GM23338 (cell line): ENCODE measurements around the gene MAD1L1.

Experiments
- CREB1 ChIP-seq: fragments of 250-450 bp; sonication (Bioruptor Pico); IDR thresholded peaks from 2 replicates; pipeline ENCODE4 v1.5.0; 2020; ENCODE audit warnings: low read depth, mild to moderate bottlenecking, moderate library complexity
- EZH2 ChIP-seq: fragments of 200-600 bp; sonication (generic); IDR thresholded peaks from one replicate; pipeline ENCODE4 v1.8.0; 2017; ENCODE audit warnings: antibody characterized with exemption, mild to moderate bottlenecking, low read depth; ENCODE audit not compliant: unreplicated experiment
- EZH2phosphoT487 ChIP-seq: fragments of 200-600 bp; sonication (generic); IDR thresholded peaks from one replicate; pipeline ENCODE4 v1.8.1; 2018; ENCODE audit warnings: antibody characterized with exemption; ENCODE audit not compliant: unreplicated experiment
- POLR2AphosphoS5 ChIP-seq: IDR thresholded peaks from 2 replicates; pipeline ENCODE4 v1.6.1; 2016; ENCODE audit warnings: antibody characterized with exemption, low read depth
- ZNF331 ChIP-seq: fragments of 250-450 bp; sonication (Bioruptor Pico); IDR thresholded peaks from 2 replicates; pipeline ENCODE4 v1.5.0; 2020; ENCODE audit warnings: low read depth, mild to moderate bottlenecking, moderate library complexity
- TF ChIP-seq, protein P1 (sequence below), 2 experiments: fragments of 200-600 bp in 1 of 2; sonication (generic) in 1 of 2; conservative IDR thresholded peaks; 2 replicates each; pipeline versions ENCODE4 v1.5.1 to v1.6.1; 2016 to 2017; ENCODE audit warnings: antibody characterized with exemption in 2 of 2, low read depth in 2 of 2, mild to moderate bottlenecking in 2 of 2, moderate library complexity in 1 of 2
- TF ChIP-seq, protein P2 (sequence below): IDR thresholded peaks from one replicate; pipeline ENCODE4 v1.6.1; 2018; ENCODE audit warnings: antibody characterized with exemption; ENCODE audit not compliant: unreplicated experiment

GRCh38 chr7:1988533-1988930, 244.2 kb downstream of the MAD1L1 start:
- TF ChIP-seq, protein P1, sequence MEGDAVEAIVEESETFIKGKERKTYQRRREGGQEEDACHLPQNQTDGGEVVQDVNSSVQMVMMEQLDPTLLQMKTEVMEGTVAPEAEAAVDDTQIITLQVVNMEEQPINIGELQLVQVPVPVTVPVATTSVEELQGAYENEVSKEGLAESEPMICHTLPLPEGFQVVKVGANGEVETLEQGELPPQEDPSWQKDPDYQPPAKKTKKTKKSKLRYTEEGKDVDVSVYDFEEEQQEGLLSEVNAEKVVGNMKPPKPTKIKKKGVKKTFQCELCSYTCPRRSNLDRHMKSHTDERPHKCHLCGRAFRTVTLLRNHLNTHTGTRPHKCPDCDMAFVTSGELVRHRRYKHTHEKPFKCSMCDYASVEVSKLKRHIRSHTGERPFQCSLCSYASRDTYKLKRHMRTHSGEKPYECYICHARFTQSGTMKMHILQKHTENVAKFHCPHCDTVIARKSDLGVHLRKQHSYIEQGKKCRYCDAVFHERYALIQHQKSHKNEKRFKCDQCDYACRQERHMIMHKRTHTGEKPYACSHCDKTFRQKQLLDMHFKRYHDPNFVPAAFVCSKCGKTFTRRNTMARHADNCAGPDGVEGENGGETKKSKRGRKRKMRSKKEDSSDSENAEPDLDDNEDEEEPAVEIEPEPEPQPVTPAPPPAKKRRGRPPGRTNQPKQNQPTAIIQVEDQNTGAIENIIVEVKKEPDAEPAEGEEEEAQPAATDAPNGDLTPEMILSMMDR (conservative IDR thresholded peaks at IDR 0.05; ENCODE audit: low read depth in 2 of 2) = no peak
- TF ChIP-seq, protein P2, sequence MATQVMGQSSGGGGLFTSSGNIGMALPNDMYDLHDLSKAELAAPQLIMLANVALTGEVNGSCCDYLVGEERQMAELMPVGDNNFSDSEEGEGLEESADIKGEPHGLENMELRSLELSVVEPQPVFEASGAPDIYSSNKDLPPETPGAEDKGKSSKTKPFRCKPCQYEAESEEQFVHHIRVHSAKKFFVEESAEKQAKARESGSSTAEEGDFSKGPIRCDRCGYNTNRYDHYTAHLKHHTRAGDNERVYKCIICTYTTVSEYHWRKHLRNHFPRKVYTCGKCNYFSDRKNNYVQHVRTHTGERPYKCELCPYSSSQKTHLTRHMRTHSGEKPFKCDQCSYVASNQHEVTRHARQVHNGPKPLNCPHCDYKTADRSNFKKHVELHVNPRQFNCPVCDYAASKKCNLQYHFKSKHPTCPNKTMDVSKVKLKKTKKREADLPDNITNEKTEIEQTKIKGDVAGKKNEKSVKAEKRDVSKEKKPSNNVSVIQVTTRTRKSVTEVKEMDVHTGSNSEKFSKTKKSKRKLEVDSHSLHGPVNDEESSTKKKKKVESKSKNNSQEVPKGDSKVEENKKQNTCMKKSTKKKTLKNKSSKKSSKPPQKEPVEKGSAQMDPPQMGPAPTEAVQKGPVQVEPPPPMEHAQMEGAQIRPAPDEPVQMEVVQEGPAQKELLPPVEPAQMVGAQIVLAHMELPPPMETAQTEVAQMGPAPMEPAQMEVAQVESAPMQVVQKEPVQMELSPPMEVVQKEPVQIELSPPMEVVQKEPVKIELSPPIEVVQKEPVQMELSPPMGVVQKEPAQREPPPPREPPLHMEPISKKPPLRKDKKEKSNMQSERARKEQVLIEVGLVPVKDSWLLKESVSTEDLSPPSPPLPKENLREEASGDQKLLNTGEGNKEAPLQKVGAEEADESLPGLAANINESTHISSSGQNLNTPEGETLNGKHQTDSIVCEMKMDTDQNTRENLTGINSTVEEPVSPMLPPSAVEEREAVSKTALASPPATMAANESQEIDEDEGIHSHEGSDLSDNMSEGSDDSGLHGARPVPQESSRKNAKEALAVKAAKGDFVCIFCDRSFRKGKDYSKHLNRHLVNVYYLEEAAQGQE = no peak
- no peak for TF ChIP-seq POLR2AphosphoS5
- no peak for TF ChIP-seq ZNF331 (CRISPR knock-in tag)
- no peak for TF ChIP-seq EZH2
- TF ChIP-seq EZH2phosphoT487 = no peak
- TF ChIP-seq CREB1 (CRISPR knock-in tag) = no peak
